ENCODE results near the gene TFAP2E. TPM values are rescaled to one million over a fixed set of nuclear protein-coding genes. Genes with fewer than 3 reads are reported as not detected.

TFAP2E gene
- total RNA-seq, 1 experiment from 2014 or later, result 0.72 TPM

DNA sequence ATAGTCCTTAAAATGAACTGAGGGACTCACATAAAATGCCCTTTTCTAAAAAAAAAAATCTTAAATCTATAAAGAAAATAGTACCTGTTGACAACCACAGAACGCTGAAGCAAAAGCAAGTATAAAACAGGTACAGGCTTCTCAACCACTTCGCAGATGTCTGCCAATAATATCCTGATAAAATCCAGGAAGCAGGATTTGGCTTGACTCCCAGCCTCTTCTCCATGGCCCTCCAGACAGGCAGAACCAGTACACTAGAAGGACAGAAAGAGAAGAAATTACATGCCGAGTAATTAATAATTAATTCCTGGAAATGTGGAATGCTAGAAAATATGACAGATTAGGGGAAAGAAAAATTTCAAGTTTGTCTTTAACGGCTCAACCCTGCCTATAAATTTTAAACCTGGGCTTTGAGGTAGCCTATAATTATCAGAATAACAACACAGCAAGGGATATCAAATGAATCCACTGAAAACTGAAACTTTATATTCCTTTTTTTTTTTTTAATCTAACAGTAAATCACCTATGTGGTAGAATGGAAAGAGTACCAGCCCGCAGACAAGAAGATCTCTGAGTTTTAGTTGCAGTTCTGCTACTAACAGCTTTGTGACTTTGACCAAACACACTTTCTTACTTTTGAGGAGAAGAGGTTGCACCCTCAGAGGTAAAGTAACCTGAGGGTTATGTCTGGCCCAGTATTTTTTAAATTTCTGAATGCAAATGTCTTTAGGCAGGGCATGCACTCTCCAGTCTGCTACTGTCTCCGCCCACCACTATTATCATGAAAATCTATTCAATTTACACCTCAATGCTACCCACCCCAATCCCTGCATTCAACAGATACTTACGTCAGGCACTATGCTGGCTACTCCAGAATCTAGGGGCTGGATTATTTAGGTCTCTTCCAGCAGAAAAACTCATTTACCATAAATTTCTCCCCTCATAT lies 18.6 kb upstream of the TFAP2E start:
- TF ChIP-seq EZH2 (IDR thresholded peaks at IDR 0.05; ENCODE audit: low read depth), result no peak
- TF ChIP-seq, protein P1, sequence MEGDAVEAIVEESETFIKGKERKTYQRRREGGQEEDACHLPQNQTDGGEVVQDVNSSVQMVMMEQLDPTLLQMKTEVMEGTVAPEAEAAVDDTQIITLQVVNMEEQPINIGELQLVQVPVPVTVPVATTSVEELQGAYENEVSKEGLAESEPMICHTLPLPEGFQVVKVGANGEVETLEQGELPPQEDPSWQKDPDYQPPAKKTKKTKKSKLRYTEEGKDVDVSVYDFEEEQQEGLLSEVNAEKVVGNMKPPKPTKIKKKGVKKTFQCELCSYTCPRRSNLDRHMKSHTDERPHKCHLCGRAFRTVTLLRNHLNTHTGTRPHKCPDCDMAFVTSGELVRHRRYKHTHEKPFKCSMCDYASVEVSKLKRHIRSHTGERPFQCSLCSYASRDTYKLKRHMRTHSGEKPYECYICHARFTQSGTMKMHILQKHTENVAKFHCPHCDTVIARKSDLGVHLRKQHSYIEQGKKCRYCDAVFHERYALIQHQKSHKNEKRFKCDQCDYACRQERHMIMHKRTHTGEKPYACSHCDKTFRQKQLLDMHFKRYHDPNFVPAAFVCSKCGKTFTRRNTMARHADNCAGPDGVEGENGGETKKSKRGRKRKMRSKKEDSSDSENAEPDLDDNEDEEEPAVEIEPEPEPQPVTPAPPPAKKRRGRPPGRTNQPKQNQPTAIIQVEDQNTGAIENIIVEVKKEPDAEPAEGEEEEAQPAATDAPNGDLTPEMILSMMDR (conservative IDR thresholded peaks at IDR 0.05), result no peak
- peaks cover 42% of the 10 kb centered on the region for H3K79me2 ChIP-seq (ENCODE audit: low read depth)
- no peak overlapping the region for H3K4me2 ChIP-seq
- H3K27ac ChIP-seq, result no peak overlapping the region
- no peak overlapping the region for H3K4me3 ChIP-seq
- no peak for DNase-seq
- H3K27me3 ChIP-seq (ENCODE audit: insufficient read depth, low read depth), result no peaks in the 10 kb centered on the region
- intact Hi-C loops (cut with micrococcal nuclease; ENCODE audit: unreplicated experiment), result loop anchor here (5.0 kb wide), 1 partner anchor 362 kb away; the partner anchor contains the start of gene SFPQ
- H3K9me3 ChIP-seq (ENCODE audit: insufficient read depth, low read depth), result no peaks in the 10 kb centered on the region
- H3F3A ChIP-seq (ENCODE audit: insufficient read depth, low read depth), result no peaks in the 10 kb centered on the region
- H3K9me2 ChIP-seq (ENCODE audit: insufficient read depth), result no peaks in the 10 kb centered on the region
- POLR2A ChIA-PET (ENCODE audit: unreplicated experiment), result no interaction called here
- H3K36me3 ChIP-seq (ENCODE audit: low read depth), result peaks cover 20% of the 10 kb centered on the region; the same call in 1 of the 2 replicates
- CTCF ChIA-PET, result no interaction called here
- H2AFZ ChIP-seq, result no peak overlapping the region
- H3K4me1 ChIP-seq (replicated peaks; ENCODE audit: insufficient read depth), result peaks cover 10% of the 10 kb centered on the region
- peaks cover 22% of the 10 kb centered on the region for H4K20me1 ChIP-seq (ENCODE audit: insufficient read depth)
- no TSS peak for BruUV-seq (replicated peaks)

DNA sequence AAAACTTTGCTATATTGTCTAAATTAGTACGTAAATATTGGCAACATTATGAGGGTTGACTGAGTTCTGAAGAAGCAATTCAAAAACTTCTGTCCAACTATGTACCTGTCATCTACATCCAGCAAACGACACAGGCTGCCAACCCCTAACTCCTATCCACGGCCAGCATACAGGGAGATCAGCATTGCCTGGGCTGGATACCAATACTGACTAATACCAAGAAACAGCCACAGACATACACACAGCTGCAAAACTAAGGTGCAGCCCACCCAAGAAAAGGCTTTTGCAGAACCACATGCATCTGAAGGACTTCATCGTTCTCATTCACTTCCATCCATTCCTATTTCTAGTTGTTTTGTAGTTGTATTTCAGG lies 17.9 kb upstream of the TFAP2E start:
- peak overlapping the region; percentile 82; the same call in 1 of the 2 replicates for H3K4me2 ChIP-seq
- no peaks in the 10 kb centered on the region for H3K9me2 ChIP-seq (ENCODE audit: insufficient read depth)
- no peaks in the 10 kb centered on the region for H3K27me3 ChIP-seq (ENCODE audit: insufficient read depth, low read depth)
- H3K9me3 ChIP-seq (ENCODE audit: insufficient read depth, low read depth), result no peaks in the 10 kb centered on the region
- H2AFZ ChIP-seq, result no peak overlapping the region
- peaks cover 42% of the 10 kb centered on the region for H3K79me2 ChIP-seq (ENCODE audit: low read depth)
- peaks cover 18% of the 10 kb centered on the region; the same call in 1 of the 2 replicates for H3K36me3 ChIP-seq (ENCODE audit: low read depth)
- H4K20me1 ChIP-seq (ENCODE audit: insufficient read depth), result peaks cover 15% of the 10 kb centered on the region; the same call in 1 of the 2 replicates
- no peak for DNase-seq
- ChIA-PET CTCF (interaction anchor here (1.6 kb wide), 1 partner anchor 9 kb away, joined by 9 read pairs; no protein-coding TSS in a partner anchor), POLR2A (ENCODE audit: unreplicated experiment) (no interaction called here)
- H3K4me3 ChIP-seq, result no peak overlapping the region
- no peak for TF ChIP-seq EZH2 (IDR thresholded peaks at IDR 0.05; ENCODE audit: low read depth)
- TF ChIP-seq, protein P1 (conservative IDR thresholded peaks at IDR 0.05), result no peak
- H3F3A ChIP-seq (ENCODE audit: insufficient read depth, low read depth), result no peaks in the 10 kb centered on the region
- no peak overlapping the region for H3K27ac ChIP-seq
- peaks cover 10% of the 10 kb centered on the region for H3K4me1 ChIP-seq (replicated peaks; ENCODE audit: insufficient read depth)
- no TSS peak for BruUV-seq (replicated peaks)
- intact Hi-C loops (cut with micrococcal nuclease; ENCODE audit: unreplicated experiment), result loop anchor here (5.0 kb wide), 1 partner anchor 363 kb away; the partner anchor contains the start of gene SFPQ

DNA sequence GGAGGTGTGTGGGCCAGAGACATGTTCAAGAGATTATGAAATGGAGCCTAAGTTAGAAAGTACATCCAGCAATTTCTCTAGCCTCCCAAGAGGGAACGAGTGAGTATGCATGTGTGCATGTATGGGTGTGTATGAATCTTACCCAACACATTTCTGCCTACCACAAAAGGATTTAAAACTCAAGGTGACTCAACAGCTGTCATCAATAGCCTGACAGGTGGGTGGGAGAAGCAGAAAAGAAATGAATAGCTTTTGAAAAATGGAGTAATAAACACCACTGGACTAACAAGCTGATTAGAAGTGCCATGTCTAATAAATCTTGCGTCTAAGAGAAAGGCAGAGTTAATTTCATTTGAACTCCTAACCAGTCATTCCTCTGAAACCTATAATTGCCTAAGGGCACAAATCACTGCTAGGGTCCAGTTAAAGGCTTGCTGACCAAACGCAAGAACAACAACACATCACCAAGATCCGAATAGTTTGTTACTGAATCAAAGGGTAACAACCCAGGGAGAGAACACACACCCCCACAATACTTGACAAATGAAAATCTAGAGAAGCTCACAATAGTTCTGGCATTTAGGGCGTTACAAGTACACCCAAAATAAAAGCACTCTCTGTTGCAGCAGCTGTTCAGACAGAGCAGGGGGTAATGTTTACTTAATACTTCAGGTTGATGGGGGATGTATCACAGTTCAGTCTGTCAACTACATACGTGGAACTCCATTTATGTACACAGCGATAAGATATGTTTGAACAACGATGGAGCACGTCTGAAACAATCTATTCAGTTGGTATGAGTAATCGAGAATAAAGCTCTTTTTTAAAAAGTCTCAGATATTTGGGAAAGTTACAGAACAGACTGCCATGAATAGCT lies 17.3 kb upstream of the TFAP2E start:
- CTCF ChIA-PET, result interaction anchor here (0.6 to 2.1 kb wide), 5 partner anchors 9 to 406 kb away, joined by 3 to 9 read pairs (median 6); no protein-coding TSS in a partner anchor
- POLR2A ChIA-PET (ENCODE audit: unreplicated experiment), result interaction anchor here (0.5 kb wide), 1 partner anchor 214 kb away, joined by 3 read pairs; the partner anchor contains the start of gene CLSPN

More for the DNA sequence above, 17.3 kb upstream of the TFAP2E start:
- H3K9me2 ChIP-seq (ENCODE audit: insufficient read depth), result no peaks in the 10 kb centered on the region
- H3K27me3 ChIP-seq (ENCODE audit: insufficient read depth, low read depth), result no peaks in the 10 kb centered on the region
- intact Hi-C loops (cut with micrococcal nuclease; ENCODE audit: unreplicated experiment), result loop anchor here (2.0 to 5.0 kb wide), 2 partner anchors 364 to 697 kb away; partner anchors contain the start of genes SFPQ and SMIM12
- no TSS peak for BruUV-seq (replicated peaks)
- H3K36me3 ChIP-seq (ENCODE audit: low read depth), result peaks cover 16% of the 10 kb centered on the region; the same call in 1 of the 2 replicates
- no peak overlapping the region for H2AFZ ChIP-seq
- no peak for DNase-seq
- peaks cover 42% of the 10 kb centered on the region for H3K79me2 ChIP-seq (ENCODE audit: low read depth)
- peak overlapping the region; percentile 64 for H3K4me3 ChIP-seq
- no peak overlapping the region for H3K27ac ChIP-seq
- peaks cover 10% of the 10 kb centered on the region for H3K4me1 ChIP-seq (replicated peaks; ENCODE audit: insufficient read depth)
- peak overlapping the region; percentile 82 for H3K4me2 ChIP-seq
- peaks cover 13% of the 10 kb centered on the region; the same call in 1 of the 2 replicates for H4K20me1 ChIP-seq (ENCODE audit: insufficient read depth)
- TF ChIP-seq EZH2 (IDR thresholded peaks at IDR 0.05; ENCODE audit: low read depth), result no peak
- TF ChIP-seq, protein P1 (conservative IDR thresholded peaks at IDR 0.05), result no peak
- H3F3A ChIP-seq (ENCODE audit: insufficient read depth, low read depth), result no peaks in the 10 kb centered on the region
- no peaks in the 10 kb centered on the region for H3K9me3 ChIP-seq (ENCODE audit: insufficient read depth, low read depth)

Measured in PC-9 (cell line).